ENCODE results near the gene GPR107. TPM values are rescaled to one million over a fixed set of nuclear protein-coding genes. Genes with fewer than 3 reads are reported as not detected.

The GPR107 gene
- total and polyA plus RNA-seq, 8 donors = 5.1 to 19.8 (median 15.1) TPM

DNA sequence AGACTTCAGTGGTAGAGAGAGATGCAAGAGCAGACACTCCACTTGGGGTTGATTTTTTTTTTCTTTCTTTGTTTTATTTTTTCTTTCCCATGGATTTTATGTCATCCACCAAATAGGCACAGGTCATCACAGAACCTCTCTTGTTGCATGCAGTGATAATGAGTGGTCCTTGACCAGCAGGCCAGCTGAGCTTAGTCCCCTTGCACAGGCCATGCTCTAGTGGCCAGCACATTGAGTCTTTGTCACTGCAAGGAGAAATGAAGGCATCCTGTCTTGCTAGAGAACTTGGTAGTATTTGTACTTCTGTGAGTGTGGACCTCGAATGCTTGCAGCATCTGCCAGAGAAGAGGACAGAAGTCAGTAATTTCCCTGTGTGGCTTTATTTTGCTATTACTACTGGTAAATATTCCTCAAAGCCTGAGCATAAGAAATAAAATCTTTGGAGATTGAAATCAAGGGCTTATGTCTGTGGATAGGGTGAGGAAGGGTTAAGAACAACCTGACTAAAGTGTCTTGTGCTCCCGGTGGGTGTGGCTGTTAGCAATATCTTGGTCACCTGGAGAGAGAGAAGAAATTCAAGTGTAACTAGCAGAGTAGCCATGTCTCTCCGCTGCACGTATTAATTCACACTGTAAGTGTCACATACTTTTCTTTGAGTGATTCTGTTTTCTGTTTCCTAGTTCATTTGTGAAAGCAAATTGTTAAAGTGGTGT lies 73.2 kb downstream of the GPR107 start:
- FAIRE-seq (no peak), ATAC-seq (no peak), DNase-seq (no peak)
- no peak overlapping the region for H3K4me3 ChIP-seq
- H3K4me1 ChIP-seq = no peaks in the 10 kb centered on the region
- no peak overlapping the region for H3K27ac ChIP-seq
- no peaks in the 10 kb centered on the region for H3K27me3 ChIP-seq
- H3K9me3 ChIP-seq = no peaks in the 10 kb centered on the region
- H3K36me3 ChIP-seq = peaks cover 0 to 31% (median 6%) of the 10 kb centered on the region in 3 donors
- intact Hi-C loops (cut with DNase I) = no loop called here
- 75 to 77% methylated on average over 4 of the region's 4 CpGs for WGBS, 2 donors
- no peak for TF ChIP-seq CTCF (IDR thresholded peaks at IDR 0.05)

DNA sequence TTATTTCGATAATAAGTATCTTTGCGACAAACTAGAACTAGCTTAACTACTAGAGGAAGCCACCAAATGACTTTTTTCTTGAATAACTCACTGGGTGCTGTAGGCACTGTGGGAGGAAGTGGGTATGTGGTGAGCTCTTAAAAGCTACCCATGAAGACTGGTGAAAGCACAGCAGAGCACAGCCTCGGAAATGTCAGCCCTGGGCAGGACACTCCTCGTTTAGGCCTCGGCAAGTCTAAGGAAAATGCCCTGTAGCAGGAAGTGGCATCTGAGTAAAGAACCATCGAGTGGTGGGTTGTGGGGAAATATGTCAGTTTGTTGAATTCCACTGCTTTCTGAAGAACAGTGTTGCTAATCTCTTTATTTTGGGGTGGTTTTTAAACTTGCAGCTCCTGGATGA lies 74.5 kb downstream of the GPR107 start:
- FAIRE-seq (no peak), DNase-seq (no peak), ATAC-seq (peak in 3 of 4 donors; percentile 51 to 73 (median 65))
- no peak for TF ChIP-seq CTCF (IDR thresholded peaks at IDR 0.05)
- peak overlapping the region in 3 of 4 donors; percentile 3 to 67 (median 59) for H3K27ac ChIP-seq
- H3K36me3 ChIP-seq = peaks cover 0 to 31% (median 6%) of the 10 kb centered on the region in 3 donors
- WGBS, 2 donors = 86 to 88% methylated on average over 6 of the region's 6 CpGs
- no peak overlapping the region for H3K4me3 ChIP-seq
- H3K4me1 ChIP-seq = no peaks in the 10 kb centered on the region
- intact Hi-C loops (cut with DNase I) = no loop called here
- no peaks in the 10 kb centered on the region for H3K9me3 ChIP-seq
- H3K27me3 ChIP-seq = no peaks in the 10 kb centered on the region

DNA sequence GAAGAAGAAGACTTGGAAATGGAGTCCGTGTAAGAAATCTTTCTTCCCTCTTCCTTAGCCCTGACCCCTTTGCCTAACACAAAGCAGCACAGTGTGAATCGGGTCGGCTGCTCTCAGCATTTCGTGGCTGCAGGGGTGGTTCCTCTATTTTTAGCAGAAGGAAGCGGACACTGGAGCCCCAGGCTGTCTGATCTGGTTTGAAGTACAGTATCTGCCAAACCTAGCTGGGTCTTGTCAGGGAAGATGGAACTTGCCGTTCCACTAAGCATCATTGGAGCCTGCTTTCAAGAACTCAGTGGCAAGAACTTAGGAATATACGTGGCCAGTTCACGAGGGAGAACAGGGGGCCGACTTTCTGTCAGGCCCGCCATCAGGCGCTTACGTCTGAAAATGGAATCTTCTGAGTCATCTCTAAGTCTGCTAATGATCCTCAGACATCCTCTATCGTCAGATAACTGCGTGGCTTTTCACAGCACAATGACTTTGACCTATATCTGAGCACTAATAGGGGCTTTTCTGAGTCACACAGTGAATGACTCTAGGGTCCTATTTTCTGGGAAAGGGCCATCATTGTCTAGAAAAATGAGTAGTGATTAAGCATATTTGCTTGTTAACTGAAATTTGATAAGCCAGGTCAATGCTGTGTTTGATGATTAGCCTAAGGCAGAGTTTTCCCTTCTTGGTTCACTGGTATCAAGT lies 75.2 kb downstream of the GPR107 start:
- Histone ChIP-seq H3K27ac (peak overlapping the region in 3 of 4 donors; percentile 3 to 67 (median 59)), H3K4me3 (no peak overlapping the region), H3K27me3 (no peaks in the 10 kb centered on the region), H3K36me3 (peaks cover 0 to 31% (median 6%) of the 10 kb centered on the region in 3 donors), H3K4me1 (no peaks in the 10 kb centered on the region), H3K9me3 (no peaks in the 10 kb centered on the region)
- ATAC-seq = peak in 3 of 4 donors; percentile 34 to 85 (median 77)
- intact Hi-C loops (cut with DNase I) = no loop called here
- peak in 1 of 6 donors; percentile 48 for DNase-seq
- no peak for TF ChIP-seq CTCF (IDR thresholded peaks at IDR 0.05)
- no peak for FAIRE-seq
- WGBS, 2 donors = 83 to 85% methylated on average over 14 of the region's 14 CpGs

GRCh38 chr9:130129432-130130061 lies 75.8 kb downstream of the GPR107 start:
- FAIRE-seq (no peak), DNase-seq (no peak), ATAC-seq (no peak)
- no peaks in the 10 kb centered on the region for H3K4me1 ChIP-seq
- no peak overlapping the region for H3K4me3 ChIP-seq
- H3K27me3 ChIP-seq = no peaks in the 10 kb centered on the region
- no peak for TF ChIP-seq CTCF (IDR thresholded peaks at IDR 0.05)
- H3K27ac ChIP-seq = peak overlapping the region in 2 of 4 donors; percentile 59 to 67
- no peaks in the 10 kb centered on the region for H3K9me3 ChIP-seq
- peaks cover 0 to 31% (median 6%) of the 10 kb centered on the region in 3 donors for H3K36me3 ChIP-seq
- intact Hi-C loops (cut with DNase I) = no loop called here
- WGBS, 2 donors = 92 to 94% methylated on average over 22 of the region's 22 CpGs

Measured in pancreas (tissue), 10 donors.